Stimulated activated CD8-positive, alpha-beta memory T cell treated with anti-CD3 and anti-CD28 coated beads, Interleukin-4, amount 100 ng/mL, for 1 hour (primary cell): ENCODE results near the gene GPR78.

ENCODE experiments used
- DNase-seq, 2 donors: peaks; one replicate each; pipeline ENCODE4 v3.0.0-alpha.2; 2020; ENCODE audit warnings: low read depth in 2 of 2, low spot score in 1 of 2

The GPR78 gene, protein sequence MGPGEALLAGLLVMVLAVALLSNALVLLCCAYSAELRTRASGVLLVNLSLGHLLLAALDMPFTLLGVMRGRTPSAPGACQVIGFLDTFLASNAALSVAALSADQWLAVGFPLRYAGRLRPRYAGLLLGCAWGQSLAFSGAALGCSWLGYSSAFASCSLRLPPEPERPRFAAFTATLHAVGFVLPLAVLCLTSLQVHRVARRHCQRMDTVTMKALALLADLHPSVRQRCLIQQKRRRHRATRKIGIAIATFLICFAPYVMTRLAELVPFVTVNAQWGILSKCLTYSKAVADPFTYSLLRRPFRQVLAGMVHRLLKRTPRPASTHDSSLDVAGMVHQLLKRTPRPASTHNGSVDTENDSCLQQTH

DNA sequence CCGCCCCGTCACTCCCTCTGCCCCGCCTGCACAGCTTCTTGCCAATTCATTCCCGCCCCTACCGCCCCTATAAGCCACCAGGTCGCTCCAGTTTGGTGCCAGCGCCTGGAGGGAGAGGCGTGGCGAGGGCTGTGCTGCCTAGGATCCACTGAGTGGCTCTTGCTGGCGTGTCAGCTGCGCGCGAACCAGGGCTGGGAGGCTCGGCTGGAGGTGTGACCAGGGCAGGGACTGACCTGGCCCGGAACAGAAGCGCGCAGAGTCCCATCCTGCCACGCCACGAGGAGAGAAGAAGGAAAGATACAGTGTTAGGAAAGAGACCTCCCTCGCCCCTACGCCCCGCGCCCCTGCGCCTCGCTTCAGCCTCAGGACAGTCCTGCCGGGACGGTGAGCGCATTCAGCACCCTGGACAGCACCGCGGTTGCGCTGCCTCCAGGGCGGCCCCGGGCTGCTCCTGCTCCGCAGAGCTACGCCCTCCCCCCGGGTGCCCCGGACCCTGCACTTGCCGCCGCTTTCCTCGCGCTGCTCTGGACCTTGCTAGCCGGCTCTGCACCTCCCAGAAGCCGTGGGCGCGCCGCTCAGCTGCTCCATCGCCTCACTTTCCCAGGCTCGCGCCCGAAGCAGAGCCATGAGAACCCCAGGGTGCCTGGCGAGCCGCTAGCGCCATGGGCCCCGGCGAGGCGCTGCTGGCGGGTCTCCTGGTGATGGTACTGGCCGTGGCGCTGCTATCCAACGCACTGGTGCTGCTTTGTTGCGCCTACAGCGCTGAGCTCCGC, at the start of gene GPR78:
TSS of gene GPR78 (plus strand) at position 72 of the 773 bp plus-strand sequence. CDS start at position 663, 591 bp downstream.
- DNase-seq: no peak

DNA sequence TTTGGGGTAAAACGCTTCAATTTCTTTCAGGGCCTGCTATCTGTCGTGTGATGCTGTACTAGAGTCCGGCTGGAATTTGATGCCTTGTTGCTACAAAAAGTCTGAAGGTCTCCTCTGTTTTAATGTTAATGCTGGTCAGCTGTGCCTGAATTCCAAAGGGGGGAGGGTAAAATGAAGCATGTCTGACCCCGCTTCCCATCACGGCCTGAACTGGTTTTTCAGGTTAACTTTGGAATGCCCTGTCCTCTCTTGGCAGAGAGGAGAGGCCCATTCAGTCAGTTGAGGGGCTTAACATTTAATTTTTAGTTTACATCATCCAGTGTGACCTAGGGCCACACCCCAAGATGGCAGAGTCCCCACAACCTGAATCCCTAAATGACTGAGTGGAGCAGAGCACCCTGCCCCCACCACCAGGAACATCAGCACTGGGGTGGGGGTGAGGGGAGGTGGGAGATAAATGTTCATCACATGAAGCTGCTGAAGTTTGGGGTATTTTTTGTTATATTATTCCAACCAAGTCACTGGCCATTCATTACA, 47.9 kb upstream of the GPR78 start:
- DNase-seq: no peak

DNA sequence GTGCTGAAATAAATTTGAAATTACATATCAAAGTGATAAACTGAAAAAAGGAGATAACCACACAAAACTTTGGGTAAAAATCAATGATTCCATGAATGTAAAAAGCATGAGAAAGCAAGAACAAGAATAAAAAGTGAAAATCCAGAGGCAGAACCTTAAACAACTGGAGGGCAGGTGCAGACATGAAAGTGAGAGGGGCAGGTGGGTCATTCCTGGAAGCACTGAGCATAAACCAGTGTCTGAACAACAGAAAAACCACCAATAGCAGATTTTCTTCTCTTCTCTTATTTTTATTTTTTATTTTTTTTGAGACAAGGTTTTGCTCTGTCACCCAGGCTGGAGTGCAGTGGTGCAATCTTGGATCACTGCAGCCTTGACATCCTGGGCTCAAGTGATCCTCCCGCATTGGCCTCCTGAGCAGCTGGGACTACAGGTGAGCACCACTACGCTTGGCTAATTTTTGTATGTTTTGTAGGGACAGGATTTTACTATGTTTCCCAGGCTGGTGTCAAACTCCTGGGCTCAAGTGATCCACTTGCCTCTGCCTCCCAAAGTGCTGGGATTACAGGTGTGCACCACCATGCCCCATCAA, 46.8 kb upstream of the GPR78 start:
- no peak for DNase-seq

DNA sequence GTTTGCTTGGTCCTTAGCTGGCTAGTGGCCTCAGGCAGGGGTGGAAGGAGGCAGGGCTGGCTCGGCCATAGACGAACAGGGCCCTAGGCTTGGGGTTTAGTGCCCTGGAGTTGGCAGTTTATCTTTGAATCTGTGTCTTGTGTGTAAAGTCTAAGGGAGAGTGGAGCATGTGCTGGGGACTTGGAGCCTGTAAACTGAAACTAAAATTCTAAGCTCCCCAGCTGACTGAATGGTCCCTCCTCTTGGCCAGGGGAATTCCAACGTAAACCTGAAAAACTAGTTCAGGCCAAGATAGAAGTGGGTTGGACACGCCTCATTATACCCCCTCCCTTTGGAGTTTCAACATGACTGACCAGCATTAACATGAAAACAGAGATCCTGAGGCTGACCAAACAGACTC, 46.1 kb upstream of the GPR78 start:
- DNase-seq: no peak

DNA sequence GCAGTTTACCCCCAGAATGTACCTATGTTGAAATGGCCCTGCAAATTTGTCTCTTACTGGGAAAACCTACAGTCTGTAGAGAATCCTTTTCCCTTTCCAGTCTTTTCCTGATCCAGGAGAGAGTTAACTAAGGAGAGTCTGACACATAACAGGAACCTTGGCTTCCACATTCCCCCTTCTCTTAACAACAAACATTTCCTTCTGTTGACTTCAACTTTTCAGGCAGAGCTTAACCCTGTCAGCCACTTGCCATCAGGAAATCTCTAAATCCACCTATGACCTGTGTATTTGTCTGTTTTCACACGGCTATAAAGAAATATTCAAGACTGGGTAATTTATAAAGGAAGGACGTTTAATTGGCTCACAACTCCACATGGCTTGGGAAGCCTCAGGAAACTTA, 45.6 kb upstream of the GPR78 start:
- no peak for DNase-seq

DNA sequence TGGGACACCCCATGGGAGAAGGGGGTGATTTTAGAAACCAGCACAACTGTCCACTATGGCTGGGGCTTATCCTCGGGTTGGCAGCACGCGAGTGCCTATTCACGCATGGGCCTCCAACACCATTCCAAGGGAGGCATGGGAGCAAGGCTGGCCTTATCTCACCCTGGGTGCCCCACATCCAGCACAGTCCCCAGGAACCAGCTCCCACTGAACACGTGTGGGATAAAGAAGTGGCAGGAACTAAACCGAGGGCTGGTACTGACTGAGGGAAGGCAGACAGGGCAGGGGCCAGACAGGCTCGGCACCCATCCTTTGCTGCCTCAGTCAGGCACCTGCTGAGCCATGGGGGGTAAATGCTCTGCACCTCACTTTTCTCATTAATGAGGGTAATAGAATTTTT, 43.7 kb upstream of the GPR78 start:
- no peak for DNase-seq

DNA sequence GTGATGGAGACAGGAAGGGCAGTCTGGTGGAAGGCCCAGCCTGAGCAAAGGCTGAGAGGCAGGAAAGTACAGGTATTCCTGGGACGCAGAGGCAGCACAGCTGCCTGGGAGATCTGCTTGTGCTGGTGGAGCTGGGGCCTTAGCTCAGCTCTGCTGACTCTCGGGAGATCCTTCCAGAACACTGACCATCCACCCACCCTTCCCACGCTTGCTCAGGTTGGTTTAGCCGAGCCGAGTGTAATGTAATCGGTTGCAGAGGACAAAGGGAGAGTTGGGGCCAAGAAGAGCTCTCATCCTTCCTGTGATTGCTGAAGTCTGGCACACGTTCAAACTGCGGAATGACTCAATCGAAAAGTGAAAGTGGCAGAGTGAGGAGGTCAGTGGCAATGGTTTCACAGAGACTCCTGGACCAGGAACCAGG, 43.1 kb upstream of the GPR78 start:
- no peak for DNase-seq

DNA sequence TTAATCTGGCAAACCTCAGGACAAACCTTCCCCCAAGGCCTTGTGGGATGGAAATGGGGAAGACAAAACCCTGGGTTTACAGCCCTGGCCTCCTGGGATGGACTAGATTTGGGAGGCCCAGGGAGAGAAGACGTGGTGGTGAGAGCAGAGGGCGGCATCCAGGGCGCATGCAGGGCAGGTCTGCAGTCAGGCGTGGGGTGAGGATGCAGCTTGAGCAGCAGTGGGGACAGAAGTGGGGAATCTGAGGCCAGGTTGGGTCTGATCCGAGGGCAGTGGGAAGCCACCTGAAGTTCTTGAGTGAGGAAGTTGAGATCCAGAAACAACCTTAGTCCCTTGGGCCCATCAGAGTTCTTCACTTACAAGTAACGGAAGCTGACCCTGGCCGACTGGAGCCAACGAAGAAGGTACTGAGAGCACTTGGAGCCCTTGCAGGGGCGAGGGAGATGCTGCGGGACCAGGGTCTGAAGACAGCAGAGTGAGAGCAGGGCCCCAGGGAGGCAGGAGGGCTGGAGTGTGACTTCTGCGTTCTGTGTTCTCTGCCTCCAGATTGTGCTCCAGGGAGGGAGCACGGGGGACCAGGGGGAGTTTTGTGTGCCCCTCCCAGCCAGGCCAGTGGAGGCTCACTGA, 42.0 kb upstream of the GPR78 start:
- no peak for DNase-seq

DNA sequence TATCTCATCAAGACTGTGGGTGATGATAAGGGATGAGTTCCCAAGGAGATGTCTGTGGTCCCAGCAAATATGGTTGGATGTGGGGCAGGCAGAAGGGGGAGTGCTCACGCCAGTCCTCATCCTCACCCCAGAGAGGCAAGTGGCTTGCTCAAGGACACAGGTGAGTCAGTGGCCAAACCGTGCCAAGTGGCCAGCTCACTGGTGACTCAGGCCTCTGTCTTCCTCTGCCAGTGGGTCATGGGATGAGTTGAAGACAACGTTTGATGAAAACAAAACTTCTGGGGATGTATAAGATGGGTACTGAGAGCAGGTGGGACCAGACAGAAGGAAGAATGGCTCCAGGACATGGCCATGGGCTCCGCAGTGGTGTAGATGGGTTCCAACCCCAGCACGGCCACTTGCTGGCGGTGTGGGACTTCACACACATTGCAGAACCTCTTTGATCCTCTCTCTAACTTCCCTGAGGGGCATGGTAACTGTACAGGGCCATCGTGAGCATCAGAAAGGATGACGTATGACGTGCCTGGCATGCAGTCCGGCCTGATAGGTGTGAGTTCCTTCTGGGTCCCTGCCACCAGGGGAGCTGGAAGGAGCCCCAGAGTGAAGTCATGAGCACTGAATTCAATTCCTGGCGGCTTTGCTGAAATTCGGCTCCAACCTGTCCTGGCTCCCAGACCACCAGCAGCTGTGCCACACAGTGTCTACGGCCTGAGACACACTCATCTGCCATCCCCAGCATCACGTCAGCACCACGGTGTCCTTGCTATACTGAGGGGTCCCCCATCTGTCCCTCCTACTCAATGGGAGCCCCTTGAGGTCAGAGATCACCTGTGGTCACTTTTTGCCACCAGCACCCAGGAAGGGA, 41.3 kb upstream of the GPR78 start:
- DNase-seq: no peak

DNA sequence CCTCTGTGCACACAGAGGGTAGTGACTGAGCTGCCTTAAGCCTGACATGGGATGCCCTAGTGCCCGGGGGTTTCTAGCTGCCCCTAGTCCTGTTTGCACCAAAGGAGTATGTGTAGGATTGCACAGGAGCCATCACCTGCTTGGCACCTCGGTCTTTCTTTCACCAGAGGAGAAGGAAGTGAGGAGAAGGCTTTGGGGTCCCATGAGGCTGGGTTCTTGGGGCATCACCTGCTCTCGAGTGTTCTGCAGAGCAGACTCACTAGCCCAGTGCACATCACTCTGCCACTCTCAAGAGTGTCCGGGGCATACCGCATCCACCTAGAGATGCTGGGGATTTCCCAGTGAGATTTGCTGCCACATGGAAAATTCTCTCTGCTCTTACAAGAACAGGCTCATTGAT, 40.5 kb upstream of the GPR78 start:
- no peak for DNase-seq

DNA sequence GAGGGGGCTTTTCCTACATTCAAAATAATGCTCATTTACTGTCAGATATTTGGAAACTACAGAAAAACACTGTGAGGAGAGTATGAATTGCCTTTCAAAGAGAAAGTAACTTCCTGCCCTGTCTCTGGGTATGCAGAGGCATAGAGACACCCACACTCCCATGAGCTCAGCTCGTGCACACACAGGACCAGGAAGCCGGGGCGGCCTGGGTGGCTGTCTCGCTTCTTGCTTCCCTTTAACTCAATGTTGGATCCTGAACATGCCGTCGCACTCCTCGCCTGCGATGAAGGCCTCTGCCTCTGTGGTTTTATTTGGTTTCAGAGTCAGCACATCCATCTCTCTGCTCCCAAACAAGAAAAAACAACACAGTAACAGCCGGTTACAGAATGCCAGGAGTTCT, 40.1 kb upstream of the GPR78 start:
- no peak for DNase-seq

DNA sequence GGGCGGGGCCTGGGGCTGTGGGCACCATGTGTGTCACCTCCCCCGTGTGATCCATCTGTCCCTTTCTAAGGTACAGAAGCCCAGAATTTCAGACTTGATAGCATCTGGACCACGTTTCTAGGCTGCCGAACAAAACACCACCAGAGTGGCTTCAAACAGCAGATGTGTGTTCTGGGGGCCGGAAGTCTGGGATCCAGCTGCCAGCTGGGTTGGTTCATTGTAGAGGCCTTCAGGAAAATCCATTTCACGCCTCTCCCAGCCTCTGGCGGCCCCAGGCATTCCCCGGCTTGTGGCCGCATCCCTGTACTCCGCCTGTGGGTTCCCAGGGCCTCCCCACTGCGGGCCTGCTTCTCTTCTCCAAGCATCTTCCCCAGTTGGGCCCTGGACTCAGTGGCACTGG, 39.6 kb upstream of the GPR78 start:
- no peak for DNase-seq

DNA sequence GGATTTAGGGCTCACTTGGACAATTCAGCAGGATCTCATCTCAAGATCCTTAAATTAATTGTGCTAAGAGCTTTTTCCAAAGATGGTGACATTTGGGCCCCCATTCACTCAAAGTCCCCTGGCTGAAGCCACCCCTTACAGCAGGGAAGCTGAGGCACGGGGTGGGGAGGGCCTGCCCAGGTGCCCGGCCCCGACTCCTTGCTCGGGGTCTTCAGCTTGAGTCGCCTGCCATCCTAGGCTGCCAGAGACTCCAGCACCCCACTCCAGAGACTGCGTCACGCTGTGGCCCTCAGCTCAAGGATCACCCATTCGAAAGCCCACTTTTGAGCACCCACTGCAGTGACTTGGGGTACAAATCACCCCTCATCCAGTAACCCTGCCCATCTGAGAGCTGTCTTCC, 39.2 kb upstream of the GPR78 start:
- DNase-seq: no peak

DNA sequence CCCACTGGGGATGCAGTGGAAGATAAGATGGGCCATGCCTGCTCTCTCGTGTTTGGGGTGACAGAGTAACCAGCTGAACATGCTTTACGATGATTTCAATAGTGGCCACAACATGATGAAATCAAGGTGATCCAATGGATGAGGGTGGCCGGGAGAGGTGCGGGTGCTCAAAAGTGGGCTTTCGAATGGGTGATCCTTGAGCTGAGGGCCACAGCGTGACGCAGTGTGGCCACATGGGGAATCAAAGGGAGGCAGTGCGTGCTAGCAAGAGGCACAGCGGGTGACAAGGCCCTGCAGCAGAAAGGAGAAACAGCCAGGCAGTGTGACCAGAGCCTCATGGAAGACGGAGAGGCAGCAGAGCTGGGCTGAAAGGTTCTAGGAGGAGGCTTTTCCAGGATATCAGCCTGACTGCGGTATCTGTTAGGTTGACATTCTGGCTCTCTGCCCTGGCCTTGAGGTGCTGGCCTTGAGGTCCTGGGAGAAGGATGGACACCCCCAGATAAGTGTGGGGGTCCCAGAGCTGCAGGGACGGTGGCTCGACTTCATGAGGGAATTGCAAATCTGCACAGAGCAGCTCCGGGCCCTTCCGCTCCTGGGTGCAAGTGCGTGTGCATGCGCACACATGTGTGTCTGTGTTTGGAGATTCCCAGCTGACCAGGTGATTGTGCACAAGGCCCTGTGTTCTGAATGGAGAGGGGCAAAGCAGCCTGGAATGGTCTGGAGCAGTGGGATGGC, 38.0 kb upstream of the GPR78 start:
- no peak for DNase-seq

DNA sequence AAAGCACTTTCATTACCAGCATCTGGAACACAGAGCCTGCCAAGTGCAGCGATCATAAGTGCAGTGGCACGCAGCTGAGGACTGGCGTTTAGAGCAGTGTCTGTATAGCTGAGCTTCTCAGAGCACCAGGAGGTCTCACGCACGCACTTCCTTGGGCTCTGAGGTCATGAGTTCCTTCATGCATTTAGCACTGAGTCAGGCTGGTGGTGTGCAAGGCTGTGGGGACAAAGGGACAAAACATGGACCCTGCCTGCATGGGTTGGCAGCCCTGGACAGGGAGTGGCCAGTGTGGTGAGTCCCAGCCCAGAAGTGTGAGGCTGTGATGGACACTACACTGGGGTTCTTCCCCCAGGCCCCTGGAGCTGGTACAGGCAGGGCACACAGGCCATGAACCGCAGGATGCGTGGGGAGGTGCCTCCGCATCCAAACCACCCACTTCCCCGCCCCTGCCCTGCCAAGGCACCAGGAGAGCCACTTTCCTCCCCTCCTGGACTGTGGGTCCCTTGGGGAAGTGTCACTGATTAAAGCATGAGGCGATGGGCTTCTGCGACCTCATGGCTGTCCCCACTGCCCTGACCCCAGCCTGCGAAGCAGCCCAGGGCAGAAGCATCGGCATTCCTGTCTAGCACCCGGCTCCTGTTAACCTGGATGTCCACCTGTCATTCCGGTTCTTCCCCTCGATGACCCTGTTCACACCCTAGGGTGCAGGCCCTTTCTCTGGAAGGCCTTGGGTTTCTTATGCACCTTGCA, 37.2 kb upstream of the GPR78 start:
- DNase-seq: no peak

DNA sequence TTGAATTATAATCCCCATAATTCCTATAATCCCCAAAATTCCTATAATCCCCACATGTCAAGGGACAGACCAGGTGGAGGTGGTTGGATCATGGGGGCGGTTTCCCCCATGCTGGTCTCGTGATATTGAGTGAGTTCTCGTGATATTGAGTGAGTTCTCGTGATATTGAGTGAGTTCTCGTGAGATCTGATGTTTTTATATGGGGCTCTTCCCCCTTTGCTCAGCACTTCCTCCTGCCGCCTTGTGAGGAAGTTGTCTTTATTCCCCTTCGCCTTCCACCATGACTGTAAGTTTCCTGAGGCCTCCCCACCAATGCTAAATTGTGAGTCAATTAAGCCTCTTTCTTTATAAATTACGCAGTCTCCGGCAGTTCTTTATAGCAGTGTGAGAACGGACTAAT, 36.6 kb upstream of the GPR78 start:
- no peak for DNase-seq

DNA sequence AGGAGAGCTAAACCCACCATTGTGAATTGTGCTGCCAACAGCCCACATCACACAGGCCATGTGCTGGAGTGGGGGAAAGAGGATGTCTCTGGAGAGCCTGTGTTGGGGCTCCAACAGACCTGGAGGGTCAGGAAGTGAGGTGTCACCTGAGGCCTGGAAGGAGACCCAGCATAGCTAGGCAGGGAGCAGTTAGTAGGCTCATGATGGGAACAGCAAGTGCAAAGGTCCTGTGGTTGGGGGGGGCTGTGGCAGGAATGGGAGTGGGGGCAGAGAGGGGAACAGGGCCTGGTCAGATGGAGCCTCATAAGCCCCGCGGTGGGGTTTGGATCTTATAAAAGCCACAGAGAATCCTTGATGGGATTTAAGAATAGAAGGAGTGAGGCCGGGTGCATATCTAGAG, 35.9 kb upstream of the GPR78 start:
- no peak for DNase-seq

DNA sequence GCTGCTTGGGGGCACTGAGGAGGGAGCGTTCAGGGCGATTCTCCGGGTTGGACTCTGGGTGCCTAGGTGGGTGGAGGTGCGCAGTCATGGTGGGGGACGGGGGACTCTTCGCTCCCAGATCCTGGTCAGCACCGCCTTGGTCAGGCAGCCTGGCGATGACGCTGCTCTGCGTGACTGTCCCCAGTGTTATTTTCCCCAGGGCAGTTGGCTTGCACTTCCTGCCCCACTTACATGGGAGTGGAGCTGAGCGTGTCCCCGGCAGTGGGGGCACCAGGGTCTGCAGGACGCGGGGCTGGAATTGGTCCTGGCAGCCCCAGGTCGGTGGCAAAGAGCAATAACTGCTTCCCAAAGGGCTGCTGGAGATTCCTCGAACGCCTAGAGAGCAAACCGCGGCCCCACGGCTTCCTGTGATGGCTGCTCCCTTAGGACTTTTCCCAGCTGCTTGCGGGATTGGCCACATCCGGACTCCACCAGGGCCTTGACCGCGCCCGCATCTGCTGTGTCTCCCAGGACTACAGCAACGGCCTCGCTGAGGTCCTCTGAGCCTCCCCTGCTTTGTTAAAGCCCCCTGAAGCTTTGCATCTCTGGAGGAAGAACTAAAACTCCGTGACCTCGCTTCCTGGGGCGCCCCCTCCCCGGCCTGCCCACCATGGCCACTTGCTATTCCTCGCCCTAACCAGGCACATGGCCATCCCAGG, 35.3 kb upstream of the GPR78 start:
- DNase-seq: no peak

DNA sequence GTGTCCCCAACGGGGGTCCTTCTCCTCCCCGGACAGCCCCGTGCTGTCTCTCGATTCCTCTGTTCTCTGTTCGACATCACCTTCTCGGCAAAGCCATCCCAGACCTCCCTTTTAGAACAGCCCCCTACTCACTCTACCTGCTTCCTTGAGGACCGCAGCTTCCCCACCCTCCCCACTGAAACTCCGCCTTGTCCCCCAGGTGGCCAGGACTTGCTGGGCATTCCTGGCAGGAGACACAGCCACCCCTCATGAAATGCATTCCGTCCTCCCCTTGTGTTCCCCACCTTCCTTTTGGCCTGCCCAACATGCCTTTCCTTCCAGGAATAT, 34.8 kb upstream of the GPR78 start:
- no peak for DNase-seq
